GM12878 (cell line): ENCODE data around the gene STX7. TPM values are rescaled to one million over a fixed set of nuclear protein-coding genes. Genes with fewer than 3 reads are reported as not detected.

ENCODE experiments used
- ATAC-seq: fragments of 200-7000 bp; cut with Tn5 transposase; 3 replicates; pipeline ENCODE4 v1.9.1; 2020; ENCODE audit warnings: mild to moderate bottlenecking, moderate library complexity
- BruUV-seq: library from RNA; stranded (reverse); fragments of 400-500 nt; replicated peaks from 2 replicates; lab custom pipeline; 2021; lab: Mats Ljungman, UMichigan
- CTCF ChIA-PET: fragments of 300-600 bp; sonication (Branson Sonifier 250); formaldehyde crosslinking; extraction: SDS; loops from one replicate; lab custom pipeline; 2021; ENCODE audit warnings: inconsistent platforms; lab: Yijun Ruan, JAX
- POLR2A ChIA-PET: fragments of 350-600 bp; formaldehyde crosslinking; extraction: SDS; loops from one replicate; lab custom pipeline; 2021; ENCODE audit warnings: inconsistent platforms; lab: Charles Lee
- RAD21 ChIA-PET: fragments of 300-600 bp; sonication (Branson Sonifier 250); formaldehyde crosslinking; loops from one replicate; lab custom pipeline; 2023; ENCODE audit warnings: antibody characterized with exemption; ENCODE audit not compliant: unreplicated experiment; lab: Charles Lee
- SMC1A ChIA-PET: fragments of 300-600 bp; sonication (Branson Sonifier 250); formaldehyde crosslinking; loops from one replicate; lab custom pipeline; 2023; ENCODE audit not compliant: unreplicated experiment, uncharacterized antibody; lab: Charles Lee
- DNase-seq: peaks from one replicate; pipeline ENCODE4 v3.0.0-alpha.2; 2011; ENCODE audit warnings: low read depth, low spot score
- FAIRE-seq: peaks from 3 replicates; lab custom pipeline; 2011; peaks lifted over from hg19 to GRCh38; lab: Jason Lieb, UNC
- H2AFZ ChIP-seq: 2 replicates; pipeline ENCODE4 v1.6.0; 2011; ENCODE audit warnings: low read depth, low read length, control low read depth; ENCODE audit not compliant: control insufficient read depth
- H3K27ac ChIP-seq: 2 replicates; pipeline ENCODE4 v1.5.1; 2011; ENCODE audit warnings: control low read depth; ENCODE audit not compliant: control insufficient read depth, insufficient read depth
- H3K27me3 ChIP-seq, 2 experiments: replicated peaks in 1 of 2; 2 replicates each; pipeline versions ENCODE4 v1.6.0 to v1.6.1; 2011; ENCODE audit warnings: low read length in 1 of 2; ENCODE audit not compliant: control insufficient read depth in 2 of 2, insufficient read depth in 2 of 2
- H3K36me3 ChIP-seq, 2 experiments: 2 replicates each; pipeline ENCODE4 v1.5.1; 2011; ENCODE audit warnings: low read length in 1 of 2; ENCODE audit not compliant: control insufficient read depth in 2 of 2, insufficient read depth in 2 of 2
- H3K4me1 ChIP-seq: 2 replicates; pipeline ENCODE4 v1.6.1; 2011; ENCODE audit warnings: mild to moderate bottlenecking, low read length, moderate library complexity, mixed read lengths; ENCODE audit not compliant: control insufficient read depth, insufficient read depth
- H3K4me2 ChIP-seq: 2 replicates; pipeline ENCODE4 v1.6.0; 2011; ENCODE audit warnings: control low read depth; ENCODE audit not compliant: control insufficient read depth, insufficient read depth
- H3K4me3 ChIP-seq: fragments of 200-600 bp; sonication (generic); 2 replicates; pipeline ENCODE4 v1.5.1; 2016
- H3K79me2 ChIP-seq: 2 replicates; pipeline ENCODE4 v1.6.0; 2011; ENCODE audit warnings: low read length; ENCODE audit not compliant: control insufficient read depth, insufficient read depth
- H3K9ac ChIP-seq: 2 replicates; pipeline ENCODE4 v1.8.0; 2011; ENCODE audit warnings: low read length, control low read depth, mixed read lengths; ENCODE audit not compliant: control insufficient read depth, insufficient read depth
- H3K9me3 ChIP-seq: replicated peaks from 3 replicates; pipeline ENCODE4 v1.5.1; 2011; ENCODE audit warnings: mild to moderate bottlenecking, low read length; ENCODE audit not compliant: control insufficient read depth, insufficient read depth
- H4K20me1 ChIP-seq: 2 replicates; pipeline ENCODE4 v1.6.0; 2011; ENCODE audit not compliant: control insufficient read depth, insufficient read depth
- ASH2L ChIP-seq: fragments of 300-600, 200-600 bp; sonication (generic); IDR thresholded peaks from 2 replicates; pipeline ENCODE4 v1.6.1; 2017; ENCODE audit warnings: low read depth, mild to moderate bottlenecking, borderline replicate concordance
- ETV6 ChIP-seq, 2 experiments: fragments of 450-650 bp in 1 of 2; IDR thresholded peaks in 1 of 2; conservative IDR thresholded peaks in 1 of 2; 2 replicates each; pipeline ENCODE4 v1.6.1; 2014; ENCODE audit warnings: antibody characterized with exemption in 1 of 2, borderline replicate concordance in 1 of 2, low read depth in 1 of 2, mild to moderate bottlenecking in 1 of 2, moderate library complexity in 1 of 2
- IRF4 ChIP-seq: IDR thresholded peaks from 2 replicates; pipeline ENCODE4 v1.6.1; 2011; ENCODE audit warnings: low read depth, low read length
- NFYB ChIP-seq: IDR thresholded peaks from 2 replicates; pipeline ENCODE4 v1.6.1; 2011; ENCODE audit warnings: low read depth, mild to moderate bottlenecking, low read length, improper control_type of control experiment, moderate library complexity; ENCODE audit not compliant: insufficient read depth
- POLR2AphosphoS5 ChIP-seq: IDR thresholded peaks from 2 replicates; pipeline ENCODE4 v1.6.1; 2011; ENCODE audit warnings: mild to moderate bottlenecking, low read length, inconsistent platforms
- RAD21 ChIP-seq: IDR thresholded peaks from 2 replicates; pipeline ENCODE4 v1.6.1; 2011; ENCODE audit warnings: mild to moderate bottlenecking, low read depth, low read length, moderate library complexity; ENCODE audit not compliant: insufficient read depth
- SIN3A ChIP-seq: IDR thresholded peaks from 2 replicates; pipeline ENCODE4 v1.6.1; 2012; ENCODE audit warnings: low read depth, low read length, improper control_type of control experiment
- SP1 ChIP-seq: IDR thresholded peaks from one replicate; pipeline ENCODE4 v1.6.1; 2011; ENCODE audit warnings: low read depth, low read length
- SRF ChIP-seq, 2 experiments: IDR thresholded peaks; 2 replicates each; pipeline ENCODE4 v1.6.1; 2011; ENCODE audit warnings: low read depth in 2 of 2, low read length in 2 of 2, mild to moderate bottlenecking in 1 of 2, moderate library complexity in 1 of 2
- YBX1 ChIP-seq: fragments of 450-650 bp; IDR thresholded peaks from 2 replicates; pipeline ENCODE4 v1.6.1; 2016; ENCODE audit warnings: antibody characterized with exemption
- YY1 ChIP-seq: IDR thresholded peaks from 2 replicates; pipeline ENCODE4 v1.6.1; 2011; ENCODE audit warnings: low read depth, mild to moderate bottlenecking, low read length
- ZBED1 ChIP-seq: IDR thresholded peaks from 2 replicates; pipeline ENCODE4 v1.6.1; 2016; ENCODE audit warnings: borderline replicate concordance
- WGBS: methylation state at CpG from one replicate; pipeline ENCODE4 v1.1.6; 2016; ENCODE audit warnings: low lambda C conversion rate; ENCODE audit not compliant: insufficient replicate concordance, insufficient coverage; ENCODE audit errors: missing lambda C conversion rate; 5-methylcytosine and 5-hydroxymethylcytosine counted together
- in situ Hi-C: fragments of 300-500 bp; cut with MboI; formaldehyde crosslinking; loops from 9 replicates; pipeline ENCODE4 v1.14.3; 2018; ENCODE audit warnings: mixed read lengths
- intact Hi-C: fragments of 100-400 bp; cut with micrococcal nuclease; formaldehyde crosslinking; loops from one replicate; pipeline ENCODE4 v1.14.2; 2022; ENCODE audit not compliant: unreplicated experiment
- polyA plus RNA-seq, 11 experiments: library from polyadenylated mRNA; depleted of rRNA in 4 of 11; unstranded in 6 of 11; stranded (reverse) in 5 of 11; fragments of >200 nt; fragmentation: Nextera tagmentation in 4 of 11; fragmentation: Illumina TruSeq in 1 of 11; extraction: Ambion mirVana in 4 of 11; extraction: Trizol in 1 of 11; gene quantifications; 1 replicate in 1 of 11; 2 replicates in 10 of 11; pipeline versions ENCODE4 v1.2.1 to v1.2.3, GENCODE V29; 2011 to 2016; ENCODE audit warnings: inconsistent platforms in 2 of 11, missing spikeins in 2 of 11, low read depth in 1 of 11
- total RNA-seq, 4 experiments: library from RNA; depleted of rRNA in 3 of 4; stranded (reverse); fragments of >200 nt in 3 of 4; fragmentation: Illumina TruSeq in 1 of 4; extraction: Trizol in 1 of 4; gene quantifications; 2 replicates each; pipeline versions ENCODE4 v1.2.1 to v1.2.3, GENCODE V29; 2013 to 2021
- TF ChIP-seq, protein P1 (sequence below): IDR thresholded peaks from 2 replicates; pipeline ENCODE4 v1.6.1; 2012; ENCODE audit warnings: low read depth, low read length, improper control_type of control experiment
- TF ChIP-seq, protein P2 (sequence below): IDR thresholded peaks from 2 replicates; pipeline ENCODE4 v1.6.1; 2012; ENCODE audit warnings: low read depth, low read length, improper control_type of control experiment
- TF ChIP-seq, protein P3 (sequence below): fragments of 150-350 bp; IDR thresholded peaks from 2 replicates; pipeline ENCODE4 v1.6.1; 2014; ENCODE audit warnings: mild to moderate bottlenecking, low read depth, low read length
- TF ChIP-seq, protein P4 (sequence below): fragments of 450-650 bp; IDR thresholded peaks from 2 replicates; pipeline ENCODE4 v1.6.1; 2016; ENCODE audit warnings: mild to moderate bottlenecking, moderate library complexity, borderline replicate concordance

STX7 gene
- total and polyA plus RNA-seq, 10 of the 15 experiments (the other 5 are each of a cell fraction or from before 2014, with no cell fraction given), result 26.5 to 75.5 (median 51.3) TPM

DNA sequence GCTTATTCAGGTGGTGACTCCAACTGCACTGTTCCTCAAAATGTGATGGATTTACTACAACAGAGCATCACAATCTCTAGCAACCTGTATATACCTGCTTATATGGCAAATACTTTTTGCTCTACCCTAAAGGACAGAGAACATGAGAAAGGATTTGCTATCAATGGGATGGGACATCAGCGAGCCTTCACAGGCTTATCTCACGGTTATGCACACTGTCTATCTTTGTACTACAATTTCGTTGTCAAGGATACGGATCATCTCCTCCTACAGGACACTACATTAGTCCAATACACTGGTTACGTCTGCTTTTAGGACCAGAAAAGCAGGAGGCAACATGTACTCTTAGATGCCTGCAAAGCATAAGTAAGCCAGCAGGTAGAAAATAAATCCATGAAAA is 34.2 kb downstream of the STX7 start (continued):
- no peak for TF ChIP-seq ETV6 (conservative IDR thresholded peaks at IDR 0.05 in 1 of 2, IDR thresholded peaks at IDR 0.05 in 1 of 2; ENCODE audit: borderline replicate concordance in 1 of 2, low read depth in 1 of 2)
- TF ChIP-seq SIN3A, result no peak
- TF ChIP-seq SP1, result no peak
- TF ChIP-seq, protein P1, sequence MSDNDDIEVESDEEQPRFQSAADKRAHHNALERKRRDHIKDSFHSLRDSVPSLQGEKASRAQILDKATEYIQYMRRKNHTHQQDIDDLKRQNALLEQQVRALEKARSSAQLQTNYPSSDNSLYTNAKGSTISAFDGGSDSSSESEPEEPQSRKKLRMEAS, result no peak
- no peak for TF ChIP-seq IRF4
- TF ChIP-seq, protein P2, sequence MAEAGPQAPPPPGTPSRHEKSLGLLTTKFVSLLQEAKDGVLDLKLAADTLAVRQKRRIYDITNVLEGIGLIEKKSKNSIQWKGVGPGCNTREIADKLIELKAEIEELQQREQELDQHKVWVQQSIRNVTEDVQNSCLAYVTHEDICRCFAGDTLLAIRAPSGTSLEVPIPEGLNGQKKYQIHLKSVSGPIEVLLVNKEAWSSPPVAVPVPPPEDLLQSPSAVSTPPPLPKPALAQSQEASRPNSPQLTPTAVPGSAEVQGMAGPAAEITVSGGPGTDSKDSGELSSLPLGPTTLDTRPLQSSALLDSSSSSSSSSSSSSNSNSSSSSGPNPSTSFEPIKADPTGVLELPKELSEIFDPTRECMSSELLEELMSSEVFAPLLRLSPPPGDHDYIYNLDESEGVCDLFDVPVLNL, result no peak

DNA sequence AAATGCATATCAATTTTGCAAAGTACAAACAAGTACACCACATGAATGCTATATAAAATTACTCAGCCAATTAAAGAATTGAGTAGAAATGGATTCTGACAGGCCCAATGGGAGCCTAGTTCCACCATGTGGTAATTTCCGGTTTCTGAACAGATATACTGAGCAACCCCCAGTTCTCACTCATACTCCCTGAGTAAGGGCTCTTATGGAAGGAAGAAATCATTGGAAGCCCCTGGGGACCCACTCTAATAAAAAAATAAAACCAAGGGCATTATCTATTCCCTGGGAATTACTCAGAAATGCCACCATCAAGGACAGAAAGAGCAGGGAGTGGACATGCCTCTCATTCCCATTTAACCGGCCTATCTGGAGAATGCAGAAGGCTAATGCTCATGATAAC is 34.6 kb downstream of the STX7 start:
- DNase-seq, result no peak
- ATAC-seq, result no peak
- Histone ChIP-seq H4K20me1 (peaks cover 3% of the 10 kb centered on the region), H3K9me3 (no peaks in the 10 kb centered on the region), H3K4me3 (no peak overlapping the region), H3K27ac (no peak overlapping the region), H3K4me2 (no peak overlapping the region), H3K27me3 (no peaks in the 10 kb centered on the region), H3K9ac (no peak overlapping the region), H3K4me1 (peaks cover 16% of the 10 kb centered on the region), H2AFZ (no peak overlapping the region), H3K79me2 (peaks cover 60% of the 10 kb centered on the region), H3K36me3 (peaks cover 2 to 15% of the 10 kb centered on the region in 2 experiments)
- ChIA-PET SMC1A (interaction anchor here (1.0 kb wide), 1 partner anchor 198 kb away, joined by 5 read pairs; no protein-coding TSS in a partner anchor), POLR2A (no interaction called here), RAD21 (interaction anchor here (0.9 kb wide), 1 partner anchor 198 kb away, joined by 4 read pairs; no protein-coding TSS in a partner anchor), CTCF (no interaction called here)
- intact Hi-C loops (no loop called here), in situ Hi-C loops (no loop called here)
- no peak for FAIRE-seq
- no TSS peak for BruUV-seq
- 88% methylated on average over 2 of the region's 2 CpGs for WGBS
- TF ChIP-seq POLR2AphosphoS5, result no peak
- no peak for TF ChIP-seq ASH2L
- TF ChIP-seq, protein P3, sequence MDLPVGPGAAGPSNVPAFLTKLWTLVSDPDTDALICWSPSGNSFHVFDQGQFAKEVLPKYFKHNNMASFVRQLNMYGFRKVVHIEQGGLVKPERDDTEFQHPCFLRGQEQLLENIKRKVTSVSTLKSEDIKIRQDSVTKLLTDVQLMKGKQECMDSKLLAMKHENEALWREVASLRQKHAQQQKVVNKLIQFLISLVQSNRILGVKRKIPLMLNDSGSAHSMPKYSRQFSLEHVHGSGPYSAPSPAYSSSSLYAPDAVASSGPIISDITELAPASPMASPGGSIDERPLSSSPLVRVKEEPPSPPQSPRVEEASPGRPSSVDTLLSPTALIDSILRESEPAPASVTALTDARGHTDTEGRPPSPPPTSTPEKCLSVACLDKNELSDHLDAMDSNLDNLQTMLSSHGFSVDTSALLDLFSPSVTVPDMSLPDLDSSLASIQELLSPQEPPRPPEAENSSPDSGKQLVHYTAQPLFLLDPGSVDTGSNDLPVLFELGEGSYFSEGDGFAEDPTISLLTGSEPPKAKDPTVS, result no peak
- no peak for TF ChIP-seq YY1
- TF ChIP-seq SRF (IDR thresholded peaks at IDR 0.05; ENCODE audit: low read depth in 2 of 2, low read length in 2 of 2), result no peak
- TF ChIP-seq, protein P1, result no peak
- no peak for TF ChIP-seq RAD21
- no peak for TF ChIP-seq NFYB
- TF ChIP-seq, protein P4, sequence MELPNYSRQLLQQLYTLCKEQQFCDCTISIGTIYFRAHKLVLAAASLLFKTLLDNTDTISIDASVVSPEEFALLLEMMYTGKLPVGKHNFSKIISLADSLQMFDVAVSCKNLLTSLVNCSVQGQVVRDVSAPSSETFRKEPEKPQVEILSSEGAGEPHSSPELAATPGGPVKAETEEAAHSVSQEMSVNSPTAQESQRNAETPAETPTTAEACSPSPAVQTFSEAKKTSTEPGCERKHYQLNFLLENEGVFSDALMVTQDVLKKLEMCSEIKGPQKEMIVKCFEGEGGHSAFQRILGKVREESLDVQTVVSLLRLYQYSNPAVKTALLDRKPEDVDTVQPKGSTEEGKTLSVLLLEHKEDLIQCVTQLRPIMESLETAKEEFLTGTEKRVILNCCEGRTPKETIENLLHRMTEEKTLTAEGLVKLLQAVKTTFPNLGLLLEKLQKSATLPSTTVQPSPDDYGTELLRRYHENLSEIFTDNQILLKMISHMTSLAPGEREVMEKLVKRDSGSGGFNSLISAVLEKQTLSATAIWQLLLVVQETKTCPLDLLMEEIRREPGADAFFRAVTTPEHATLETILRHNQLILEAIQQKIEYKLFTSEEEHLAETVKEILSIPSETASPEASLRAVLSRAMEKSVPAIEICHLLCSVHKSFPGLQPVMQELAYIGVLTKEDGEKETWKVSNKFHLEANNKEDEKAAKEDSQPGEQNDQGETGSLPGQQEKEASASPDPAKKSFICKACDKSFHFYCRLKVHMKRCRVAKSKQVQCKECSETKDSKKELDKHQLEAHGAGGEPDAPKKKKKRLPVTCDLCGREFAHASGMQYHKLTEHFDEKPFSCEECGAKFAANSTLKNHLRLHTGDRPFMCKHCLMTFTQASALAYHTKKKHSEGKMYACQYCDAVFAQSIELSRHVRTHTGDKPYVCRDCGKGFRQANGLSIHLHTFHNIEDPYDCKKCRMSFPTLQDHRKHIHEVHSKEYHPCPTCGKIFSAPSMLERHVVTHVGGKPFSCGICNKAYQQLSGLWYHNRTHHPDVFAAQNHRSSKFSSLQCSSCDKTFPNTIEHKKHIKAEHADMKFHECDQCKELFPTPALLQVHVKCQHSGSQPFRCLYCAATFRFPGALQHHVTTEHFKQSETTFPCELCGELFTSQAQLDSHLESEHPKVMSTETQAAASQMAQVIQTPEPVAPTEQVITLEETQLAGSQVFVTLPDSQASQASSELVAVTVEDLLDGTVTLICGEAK, result no peak
- TF ChIP-seq ZBED1, result no peak
- no peak for TF ChIP-seq YBX1
